ENCODE results near the gene GNG3. TPM values are rescaled to one million over a fixed set of nuclear protein-coding genes. Genes with fewer than 3 reads are reported as not detected.

The GNG3 gene
- total and polyA plus RNA-seq, 2 of the 8 experiments (the other 6 are each of a cell fraction or from before 2014, with no cell fraction given): 4.9 to 12.1 TPM

GRCh38 chr11:62752994-62753735, 45.7 kb downstream of the GNG3 start (continued):
- no peak for TF ChIP-seq HDAC6 (IDR thresholded peaks at IDR 0.05; ENCODE audit: low read depth, low read length)
- no peak for TF ChIP-seq E2F6 (IDR thresholded peaks at IDR 0.05)
- TF ChIP-seq ATF3 (IDR thresholded peaks at IDR 0.05; ENCODE audit: insufficient read depth, low read depth, low read length): no peak
- no peak for TF ChIP-seq MAFK (IDR thresholded peaks at IDR 0.05; ENCODE audit: low read depth, low read length)
- no peak for TF ChIP-seq KDM4A (IDR thresholded peaks at IDR 0.05; ENCODE audit: low read depth, low read length, severe bottlenecking)
